K562 treated with DMSO at 1 percent for 12 hours (cell line): ENCODE data around the gene RBBP8. TPM values are rescaled to one million over a fixed set of nuclear protein-coding genes. Genes with fewer than 3 reads are reported as not detected.

ENCODE experiments used
- total RNA-seq: library from RNA; unstranded; fragments of 300-600 nt; gene quantifications from 2 replicates; pipeline ENCODE4 v1.2.3, GENCODE V29; 2022; ENCODE audit not compliant: insufficient read depth

RBBP8 gene
- 17.2 and 38.5 TPM in 2 replicates for total RNA-seq

DNA sequence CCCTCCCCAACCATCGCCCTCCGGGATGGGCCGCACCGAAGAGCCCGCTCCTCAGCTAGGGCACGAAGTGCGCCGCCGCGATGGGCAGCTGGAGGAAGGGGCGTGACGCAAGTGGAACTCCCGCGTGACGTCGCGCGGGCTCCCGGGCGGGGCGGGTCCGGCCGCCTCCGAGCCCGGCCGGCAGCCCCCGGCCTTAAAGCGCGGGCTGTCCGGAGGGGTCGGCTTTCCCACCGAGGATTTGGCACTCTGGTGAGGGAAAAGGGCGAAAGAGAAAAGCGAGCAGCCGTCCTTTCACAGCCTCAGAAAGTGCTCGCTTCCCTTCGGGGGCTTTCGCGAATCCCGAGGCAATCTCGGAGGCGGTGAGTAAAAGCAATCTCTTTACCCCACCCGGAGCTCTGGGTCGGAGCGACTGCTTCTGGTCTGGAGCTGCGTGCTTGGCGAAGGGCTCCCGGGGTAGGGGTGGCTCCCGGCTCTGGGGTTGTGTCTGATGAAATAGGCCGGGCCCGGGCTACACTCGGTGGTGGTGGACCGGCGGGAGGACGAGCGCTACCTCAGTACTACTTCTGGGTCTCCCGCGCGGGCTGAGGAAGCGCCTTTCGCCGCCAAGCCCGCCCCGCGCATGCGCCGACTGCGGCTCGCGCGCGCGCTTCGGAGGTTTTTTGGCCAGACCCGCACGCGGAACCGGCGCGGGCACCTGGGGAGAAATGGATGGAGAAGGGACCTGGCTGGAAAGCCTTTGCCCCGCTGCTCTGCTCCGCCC, at the start of gene RBBP8:
RBBP8 (plus strand) TSS at position 123 of the 760 bp plus-strand sequence. CDS start 3,524 bp downstream, outside the sequence.

Other genes starting within 250 kb of the RBBP8 start
- not detected in 2 replicates for gene CABLES1, start 202.2 kb downstream of the RBBP8 start, total RNA-seq